HG03095 (cell line): Measurements from ENCODE around the gene COMP.
A peak's percentile ranks its signal among the peaks of the same experiment; 100 is the strongest.
"Not testable (repeated sequence)": the region's sequence is repeated elsewhere in the genome, so short reads cannot be mapped to it uniquely, and the experiment has no call there.

Source experiments
- ATAC-seq: cut with Tn5 transposase; IDR thresholded peaks from one replicate; pipeline ENCODE4 v1.9.1; 2021; ENCODE audit warnings: moderate library complexity; ENCODE audit not compliant: unreplicated experiment

COMP gene

GRCh38 chr19:18790566-18791314 lies at the start of gene COMP:
Gene COMP, minus strand, starts transcription at chr19:18791305. Its CDS starts 36 bp downstream, at chr19:18791269.
- ATAC-seq, result no peak

DNA sequence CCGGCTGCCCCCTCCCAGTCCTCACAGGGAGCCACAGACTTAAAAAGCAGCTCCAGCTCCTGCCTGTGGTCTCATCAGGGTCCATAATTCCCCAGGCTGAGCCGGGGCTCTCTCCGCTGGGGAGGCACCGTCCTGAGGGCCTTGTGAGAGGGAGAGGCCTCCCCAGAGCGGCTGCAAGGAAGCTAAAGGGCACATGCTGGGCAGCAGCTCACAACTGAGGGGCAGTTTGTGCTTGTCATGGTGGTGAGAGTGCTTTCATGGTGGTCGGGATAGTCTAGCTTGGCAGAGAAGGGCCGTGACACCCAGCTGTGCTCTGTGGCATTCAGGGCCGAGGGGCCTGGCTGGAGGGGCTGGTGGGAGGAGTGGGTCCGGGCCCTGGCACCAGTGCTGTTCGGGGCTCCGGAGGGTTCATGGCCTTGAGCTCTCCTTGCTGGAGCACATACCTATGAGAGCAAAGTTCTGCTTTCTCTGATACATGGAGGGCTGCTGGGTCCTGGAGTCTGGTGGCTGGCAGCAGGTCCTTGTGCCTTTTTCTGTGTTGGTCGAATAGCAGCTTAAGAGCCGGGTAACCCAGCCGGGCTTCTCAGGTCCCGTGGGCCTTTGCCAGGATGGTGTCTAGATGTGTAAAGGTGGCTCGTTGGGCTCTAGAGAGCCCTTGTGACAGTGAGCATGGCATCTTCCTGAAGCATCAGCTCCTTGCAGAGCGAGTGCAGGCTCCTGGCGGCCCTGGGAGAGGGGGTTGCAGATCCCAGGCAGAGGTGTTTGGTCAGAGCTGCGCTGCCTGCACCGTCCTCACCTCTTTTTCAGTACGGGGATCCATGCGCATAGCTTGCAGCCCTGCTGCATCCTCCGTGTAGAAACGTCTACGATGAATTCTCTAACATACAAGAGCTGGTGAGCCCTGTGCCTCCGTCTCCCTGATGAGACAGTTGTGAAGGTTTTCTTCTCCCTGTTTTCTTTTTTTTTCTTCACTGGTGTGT lies 49.5 kb upstream of the COMP start:
- ATAC-seq, result no peak

GRCh38 chr19:18839465-18840287 lies 48.6 kb upstream of the COMP start:
- ATAC-seq, result no peak

- no peak for ATAC-seq
Measured at GRCh38 chr19:18834644-18834984, 43.5 kb upstream of the COMP start.

DNA sequence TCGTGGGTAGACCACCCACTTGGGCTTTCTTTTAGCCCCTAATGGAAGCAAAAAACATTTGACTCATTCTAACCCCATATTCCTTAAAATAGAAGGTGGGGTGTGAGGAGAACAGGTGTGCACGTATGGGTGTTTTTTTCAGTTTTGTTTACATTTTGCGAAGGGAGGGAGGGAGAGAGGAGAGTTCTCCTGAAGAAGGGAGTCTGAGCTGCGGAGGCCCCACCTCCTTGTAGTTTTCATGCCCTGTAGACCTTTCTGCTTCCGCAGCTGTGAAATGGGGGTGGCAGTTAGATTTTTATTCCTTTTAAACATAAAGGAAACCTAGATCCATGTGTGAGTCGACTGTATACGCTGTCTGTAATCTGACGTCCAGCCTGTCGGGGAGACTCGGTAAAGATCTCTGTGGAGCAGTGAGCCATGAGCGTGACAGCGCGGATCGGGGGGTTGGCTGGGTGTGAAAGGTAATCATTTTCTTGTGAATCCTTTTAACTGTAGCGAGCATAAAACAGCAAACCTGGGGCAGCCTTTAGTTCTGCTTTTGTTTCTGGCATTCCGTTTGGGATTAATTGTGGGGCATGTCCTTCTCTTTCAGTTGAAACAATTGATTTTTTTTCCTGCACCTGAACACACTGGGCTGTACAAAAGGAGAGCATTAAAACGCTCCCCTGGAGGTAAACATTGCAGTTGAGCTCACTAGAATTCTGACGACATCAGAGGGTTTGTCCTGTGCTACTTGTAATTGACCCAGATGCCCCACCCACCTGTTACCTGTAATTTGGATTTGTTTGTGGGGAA lies 42.9 kb upstream of the COMP start:
- no peak for ATAC-seq

- ATAC-seq, result no peak
Measured at GRCh38 chr19:18833141-18833476, 42.0 kb upstream of the COMP start.

DNA sequence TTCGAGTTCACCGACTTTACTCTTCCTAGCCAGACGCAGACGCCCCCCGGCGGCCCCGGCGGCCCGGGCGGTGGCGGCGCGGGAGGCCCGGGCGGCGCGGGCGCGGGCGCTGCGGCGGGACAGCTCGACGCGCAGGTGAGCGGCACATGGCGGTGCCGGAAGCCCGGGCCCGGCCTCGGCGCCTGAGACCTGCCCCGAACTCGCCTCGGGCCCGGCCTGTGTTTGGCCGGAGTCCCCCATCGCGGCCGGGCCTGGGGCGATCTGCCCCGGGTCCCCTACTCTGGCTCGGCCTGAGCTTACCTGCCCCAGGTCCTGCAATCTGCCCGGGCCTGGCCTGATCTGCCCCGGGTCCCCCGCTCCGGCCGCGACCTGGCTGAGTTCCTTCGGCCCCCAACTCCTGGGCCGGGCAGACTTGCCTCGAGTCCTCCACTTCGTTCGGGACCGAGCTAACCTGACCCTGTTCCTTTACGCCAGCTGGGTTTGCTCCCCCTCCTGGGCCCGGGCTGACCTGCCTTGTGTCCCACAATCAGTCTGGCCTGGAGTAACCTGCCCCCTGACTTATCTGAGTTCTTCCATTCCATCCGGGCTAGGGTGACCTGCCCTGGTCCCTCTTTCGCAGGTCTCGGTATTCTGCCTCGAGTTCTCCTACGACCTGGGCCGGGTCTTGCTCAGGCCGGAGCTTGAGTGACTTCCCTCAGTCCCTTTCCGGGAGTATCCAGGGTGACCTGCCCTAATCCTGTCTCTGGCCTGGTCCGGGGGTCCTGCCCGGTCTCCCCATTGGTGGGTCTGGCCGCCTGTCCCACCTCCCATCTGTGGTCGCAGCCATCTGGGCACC lies 41.4 kb upstream of the COMP start:
- ATAC-seq, result peak; percentile 31

DNA sequence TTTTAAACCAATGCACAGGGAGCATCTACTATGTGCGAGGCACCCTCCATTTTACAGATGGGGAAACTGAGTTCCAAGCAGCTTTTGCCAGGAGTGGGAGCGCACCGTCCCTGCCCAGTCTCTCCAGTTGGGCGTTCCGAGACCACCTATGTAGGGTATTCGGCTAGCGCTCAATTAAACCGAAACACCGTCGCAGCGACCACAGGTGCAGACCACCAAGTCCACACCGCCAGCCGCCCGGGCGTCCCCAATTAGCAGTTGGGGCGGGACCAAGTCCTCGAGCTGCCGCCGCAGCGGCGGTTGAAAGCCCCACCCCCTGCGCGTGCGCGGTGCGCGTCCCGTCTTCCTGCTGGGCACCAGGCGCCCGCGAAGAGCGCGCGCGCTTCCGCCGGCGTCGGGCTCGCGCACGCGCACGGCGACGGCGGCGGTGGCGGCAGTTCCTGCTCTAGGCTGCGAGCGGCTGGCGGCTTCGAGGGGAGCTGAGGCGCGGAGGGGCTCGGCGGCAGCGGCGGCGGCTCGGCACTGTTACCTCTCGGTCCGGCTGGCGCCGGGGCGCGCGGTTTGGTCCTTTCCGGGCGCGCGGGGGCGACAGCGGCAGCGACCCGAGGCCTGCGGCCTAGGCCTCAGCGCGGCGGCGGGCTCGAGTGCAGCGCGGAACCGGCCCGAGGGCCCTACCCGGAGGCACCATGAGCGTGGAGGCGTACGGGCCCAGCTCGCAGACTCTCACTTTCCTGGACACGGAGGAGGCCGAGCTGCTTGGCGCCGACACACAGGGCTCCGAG lies 40.6 kb upstream of the COMP start, which contains the start of gene UPF1:
Gene UPF1 (plus strand): TSS at position 436 of the 782 bp plus-strand sequence. CDS start 251 bp downstream, at position 687.
- ATAC-seq, result peak; percentile 52

GRCh38 chr19:18830488-18830887 lies 39.4 kb upstream of the COMP start:
- ATAC-seq, result no peak

DNA sequence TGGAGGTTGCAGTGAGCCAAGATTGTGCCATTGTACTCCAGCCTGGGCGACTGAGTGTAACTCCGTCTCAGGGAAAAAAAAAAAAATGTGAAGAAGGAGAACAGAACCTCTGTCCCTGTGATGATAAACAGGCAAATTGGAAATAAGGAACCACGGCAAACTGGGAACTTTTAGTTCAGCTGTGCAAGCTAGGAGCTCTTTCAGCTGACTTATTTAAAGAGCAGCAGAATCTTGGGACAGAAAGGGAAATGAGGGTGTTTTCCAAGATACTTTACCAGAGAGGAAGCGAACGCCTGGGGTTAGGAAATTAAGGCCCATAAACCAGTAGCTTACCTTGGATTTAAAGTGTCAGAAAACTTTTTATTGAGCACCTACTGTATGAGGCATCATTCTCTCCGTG lies 37.7 kb upstream of the COMP start:
- no peak for ATAC-seq

- ATAC-seq, result no peak
Measured at GRCh38 chr19:18817574-18817973, 26.5 kb upstream of the COMP start.

GRCh38 chr19:18816645-18817044 lies 25.5 kb upstream of the COMP start:
- ATAC-seq, result not testable (repeated sequence)

GRCh38 chr19:18815673-18816072 lies 24.6 kb upstream of the COMP start:
- no peak for ATAC-seq

GRCh38 chr19:18814063-18814462 lies 23.0 kb upstream of the COMP start:
- ATAC-seq, result no peak

GRCh38 chr19:18811638-18812037 lies 20.5 kb upstream of the COMP start:
- not testable (repeated sequence) for ATAC-seq

DNA sequence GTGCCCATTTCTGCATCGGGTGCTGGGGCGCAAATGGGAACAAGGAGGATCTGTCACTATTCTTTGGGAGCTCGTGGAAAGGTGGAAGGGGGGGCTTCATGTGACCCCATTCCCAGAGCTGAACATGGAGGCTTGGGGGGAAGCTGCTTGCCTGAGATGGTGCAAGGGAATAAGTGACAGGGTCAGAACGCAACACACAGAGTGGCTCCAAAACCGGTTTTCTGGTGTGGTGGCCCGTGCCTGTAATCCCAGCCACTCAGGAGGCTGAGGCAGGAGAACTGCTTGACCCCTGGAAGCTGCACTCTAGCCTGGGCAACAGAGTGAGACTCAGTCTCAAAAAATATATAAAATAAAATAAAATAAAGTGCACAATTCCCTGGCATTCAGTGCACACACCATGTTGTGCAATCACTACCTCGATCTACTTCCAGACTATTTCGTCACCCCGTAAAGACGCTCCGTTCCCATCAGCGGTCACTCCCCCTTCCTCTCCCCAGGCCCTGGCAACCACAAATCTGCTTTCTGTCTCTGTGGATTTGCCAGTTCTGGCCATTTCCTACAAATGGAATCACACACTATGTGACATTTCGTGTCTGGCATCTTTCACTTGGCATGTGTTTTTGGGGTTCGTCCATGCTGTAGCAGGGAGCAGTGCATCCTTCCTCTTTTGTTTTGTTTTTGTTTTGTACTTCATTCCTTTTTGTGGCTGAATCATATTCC lies 18.2 kb upstream of the COMP start:
- no peak for ATAC-seq

GRCh38 chr19:18807861-18808331 lies 16.8 kb upstream of the COMP start:
- no peak for ATAC-seq

GRCh38 chr19:18804643-18805042 lies 13.5 kb upstream of the COMP start:
- no peak for ATAC-seq
